Uterus (tissue), 4 donors: ENCODE results near the gene USP21. TPM values are rescaled to one million over a fixed set of nuclear protein-coding genes. Genes with fewer than 3 reads are reported as not detected.

ENCODE experiments used
- DNase-seq, 2 donors: peaks; one replicate each; pipeline ENCODE4 v3.0.0-alpha.2; 2019 to 2020
- H3K27ac ChIP-seq, 2 donors: fragments of 200-600 bp; sonication (generic); 1 replicate in 1 of 2; 2 replicates in 1 of 2; pipeline ENCODE4 v1.5.1; 2016 to 2018
- H3K27me3 ChIP-seq, 2 donors: fragments of 200-600 bp; sonication (generic); one replicate each; pipeline ENCODE4 v1.5.1; 2018 to 2019; ENCODE audit warnings: control low read depth in 1 of 2
- H3K36me3 ChIP-seq, 2 donors: fragments of 200-600 bp; sonication (generic); one replicate each; pipeline ENCODE4 v1.5.1; 2019; ENCODE audit warnings: control low read depth in 1 of 2
- H3K4me1 ChIP-seq, 2 donors: fragments of 200-600 bp; sonication (generic); one replicate each; pipeline ENCODE4 v1.5.1; 2018 to 2019; ENCODE audit warnings: control low read depth in 1 of 2
- H3K4me3 ChIP-seq, 2 donors: fragments of 200-600 bp; sonication (generic); 1 replicate in 1 of 2; 2 replicates in 1 of 2; pipeline ENCODE4 v1.5.1; 2018 to 2019; ENCODE audit warnings: mild to moderate bottlenecking in 1 of 2
- H3K9me3 ChIP-seq, 2 donors: fragments of 200-600 bp; sonication (generic); one replicate each; pipeline ENCODE4 v1.5.1; 2019; ENCODE audit warnings: control low read depth in 1 of 2
- POLR2A ChIP-seq, 2 donors: fragments of 450-650 bp; IDR thresholded peaks; one replicate each; pipeline ENCODE4 v1.6.1; 2016; ENCODE audit warnings: antibody characterized with exemption in 2 of 2, mild to moderate bottlenecking in 1 of 2, moderate library complexity in 1 of 2
- intact Hi-C: fragments of 100-400 bp; cut with DNase I; formaldehyde crosslinking; loops from one replicate; pipeline ENCODE4 v1.15.1; 2023; ENCODE audit warnings: low total_unique reads
- total RNA-seq, 4 donors: library from RNA; depleted of rRNA in 3 of 4; stranded (reverse); fragments of >200 nt in 3 of 4; gene quantifications; one replicate each; pipeline versions ENCODE4 v1.1.0 to v1.2.4, GENCODE V29; 2014 to 2023
- TF ChIP-seq, protein P1 (sequence below), 4 experiments: fragments of 200-600 bp in 2 of 4; fragments of 450-650 bp in 2 of 4; sonication (generic) in 2 of 4; IDR thresholded peaks; one replicate each; pipeline ENCODE4 v1.5.1; 2016 to 2019; ENCODE audit warnings: antibody characterized with exemption in 4 of 4, mild to moderate bottlenecking in 2 of 4, moderate library complexity in 1 of 4
- donor health status: DM: yes; HTN: yes; CAD: no.

USP21 gene
- total RNA-seq, 4 donors from 2014 or later = 4.1 to 38.1 (median 29.9) TPM

- DNase-seq = no peak
- no peaks in the 10 kb centered on the region for H3K36me3 ChIP-seq
- peak overlapping the region; percentile 64 to 89 for H3K4me3 ChIP-seq
- peaks cover 0 to 13% of the 10 kb centered on the region in 2 donors for H3K4me1 ChIP-seq
- no peaks in the 10 kb centered on the region for H3K27me3 ChIP-seq
- no peak for TF ChIP-seq POLR2A (IDR thresholded peaks at IDR 0.05)
- TF ChIP-seq, protein P1, sequence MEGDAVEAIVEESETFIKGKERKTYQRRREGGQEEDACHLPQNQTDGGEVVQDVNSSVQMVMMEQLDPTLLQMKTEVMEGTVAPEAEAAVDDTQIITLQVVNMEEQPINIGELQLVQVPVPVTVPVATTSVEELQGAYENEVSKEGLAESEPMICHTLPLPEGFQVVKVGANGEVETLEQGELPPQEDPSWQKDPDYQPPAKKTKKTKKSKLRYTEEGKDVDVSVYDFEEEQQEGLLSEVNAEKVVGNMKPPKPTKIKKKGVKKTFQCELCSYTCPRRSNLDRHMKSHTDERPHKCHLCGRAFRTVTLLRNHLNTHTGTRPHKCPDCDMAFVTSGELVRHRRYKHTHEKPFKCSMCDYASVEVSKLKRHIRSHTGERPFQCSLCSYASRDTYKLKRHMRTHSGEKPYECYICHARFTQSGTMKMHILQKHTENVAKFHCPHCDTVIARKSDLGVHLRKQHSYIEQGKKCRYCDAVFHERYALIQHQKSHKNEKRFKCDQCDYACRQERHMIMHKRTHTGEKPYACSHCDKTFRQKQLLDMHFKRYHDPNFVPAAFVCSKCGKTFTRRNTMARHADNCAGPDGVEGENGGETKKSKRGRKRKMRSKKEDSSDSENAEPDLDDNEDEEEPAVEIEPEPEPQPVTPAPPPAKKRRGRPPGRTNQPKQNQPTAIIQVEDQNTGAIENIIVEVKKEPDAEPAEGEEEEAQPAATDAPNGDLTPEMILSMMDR (IDR thresholded peaks at IDR 0.05) = no peak
- H3K27ac ChIP-seq = peak overlapping the region; percentile 89 to 92
- intact Hi-C loops = no loop called here
- H3K9me3 ChIP-seq = no peaks in the 10 kb centered on the region
These were observed 18.6 kb downstream of the USP21 start for GRCh38 chr1:161177936-161178244.

GRCh38 chr1:161179698-161180097 lies 20.4 kb downstream of the USP21 start:
- DNase-seq = no peak
- TF ChIP-seq POLR2A (IDR thresholded peaks at IDR 0.05) = no peak
- TF ChIP-seq, protein P1 (IDR thresholded peaks at IDR 0.05) = no peak
- H3K4me1 ChIP-seq = peaks cover 0 to 8% of the 10 kb centered on the region in 2 donors
- no peaks in the 10 kb centered on the region for H3K27me3 ChIP-seq
- no peaks in the 10 kb centered on the region for H3K9me3 ChIP-seq
- intact Hi-C loops = no loop called here
- no peak overlapping the region for H3K4me3 ChIP-seq
- H3K27ac ChIP-seq = no peak overlapping the region
- H3K36me3 ChIP-seq = no peaks in the 10 kb centered on the region

GRCh38 chr1:161180639-161181038 lies 21.3 kb downstream of the USP21 start:
- no peak for TF ChIP-seq POLR2A (IDR thresholded peaks at IDR 0.05)
- TF ChIP-seq, protein P1 (IDR thresholded peaks at IDR 0.05) = peak in 1 of 4 experiments; percentile 12
- DNase-seq = no peak
- Histone ChIP-seq H3K27me3 (no peaks in the 10 kb centered on the region), H3K4me3 (no peak overlapping the region), H3K27ac (no peak overlapping the region), H3K36me3 (no peaks in the 10 kb centered on the region), H3K4me1 (peaks cover 0 to 8% of the 10 kb centered on the region in 2 donors), H3K9me3 (no peaks in the 10 kb centered on the region)
- intact Hi-C loops = no loop called here

- Histone ChIP-seq H3K36me3 (no peaks in the 10 kb centered on the region), H3K9me3 (no peaks in the 10 kb centered on the region), H3K27ac (no peak overlapping the region), H3K4me3 (no peak overlapping the region), H3K27me3 (no peaks in the 10 kb centered on the region), H3K4me1 (no peaks in the 10 kb centered on the region)
- intact Hi-C loops = no loop called here
- no peak for TF ChIP-seq POLR2A (IDR thresholded peaks at IDR 0.05)
- TF ChIP-seq, protein P1 (IDR thresholded peaks at IDR 0.05) = no peak
- no peak for DNase-seq
These were observed 22.9 kb downstream of the USP21 start for GRCh38 chr1:161182214-161182613.

DNA sequence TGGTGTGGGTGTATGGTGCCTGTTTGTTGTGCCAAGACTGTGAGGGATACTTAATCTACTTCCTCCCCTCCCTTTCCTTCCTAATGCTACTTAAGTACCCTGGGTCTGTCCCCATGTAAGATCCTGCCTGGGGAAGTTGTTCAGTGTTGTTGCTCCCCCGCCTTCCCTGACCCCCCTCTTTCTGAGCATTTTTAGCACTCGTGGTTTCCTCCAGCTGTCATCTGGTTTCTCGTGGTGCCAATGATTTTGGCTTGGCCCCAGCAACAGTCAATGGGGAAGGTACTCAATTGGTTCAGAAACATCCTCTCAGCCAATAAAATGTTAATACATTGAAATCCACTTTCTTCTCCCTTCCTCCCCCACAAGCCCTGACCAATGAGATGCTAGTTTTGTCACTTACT lies 26.0 kb downstream of the USP21 start:
- Histone ChIP-seq H3K36me3 (no peaks in the 10 kb centered on the region), H3K4me3 (no peak overlapping the region), H3K9me3 (no peaks in the 10 kb centered on the region), H3K4me1 (no peaks in the 10 kb centered on the region), H3K27me3 (no peaks in the 10 kb centered on the region), H3K27ac (peak overlapping the region; percentile 55 to 66)
- intact Hi-C loops = no loop called here
- DNase-seq = peak in 1 of 2 donors; percentile 79
- TF ChIP-seq POLR2A (IDR thresholded peaks at IDR 0.05) = no peak
- TF ChIP-seq, protein P1 (IDR thresholded peaks at IDR 0.05) = no peak
